RWPE1 (cell line): Measurements from ENCODE around the gene MRGPRE.

ENCODE experiments used
- CTCF ChIA-PET: fragments of 350-600 bp; sonication (Branson Sonifier 250); formaldehyde crosslinking; extraction: SDS; loops from one replicate; lab custom pipeline; 2021; lab: Yijun Ruan, JAX
- POLR2A ChIA-PET: fragments of 400-600 bp; formaldehyde crosslinking; extraction: SDS; loops from one replicate; lab custom pipeline; 2020; ENCODE audit warnings: antibody characterized with exemption; ENCODE audit not compliant: low non-redundant PET; lab: Yijun Ruan, JAX
- DNase-seq: peaks from one replicate; pipeline ENCODE4 v3.0.0; 2012; ENCODE audit warnings: low spot score
- H3K27ac ChIP-seq: fragments of 450-650 bp; 2 replicates; pipeline ENCODE4 v1.5.1; 2017
- CTCF ChIP-seq: fragments of 450-650 bp; conservative IDR thresholded peaks from 2 replicates; pipeline ENCODE4 v1.5.1; 2017; ENCODE audit warnings: low read depth, mild to moderate bottlenecking

Gene MRGPRE

GRCh38 chr11:3199537-3200295 is 32.5 kb downstream of the MRGPRE start:
- no peak for TF ChIP-seq CTCF
- POLR2A ChIA-PET: interaction anchor here (0.5 to 1.1 kb wide), 3 partner anchors 8 to 69 kb away, joined by 3 to 5 read pairs (median 4); no protein-coding TSS in a partner anchor
- no peak overlapping the region for H3K27ac ChIP-seq
- DNase-seq: no peak
- CTCF ChIA-PET: no interaction called here

GRCh38 chr11:3198815-3199214 is 33.4 kb downstream of the MRGPRE start:
- CTCF ChIA-PET: interaction anchor here (1.0 kb wide), 1 partner anchor 9 kb away, joined by 4 read pairs; no protein-coding TSS in a partner anchor
- TF ChIP-seq CTCF: no peak
- DNase-seq: no peak
- POLR2A ChIA-PET: no interaction called here
- H3K27ac ChIP-seq: no peak overlapping the region

DNA sequence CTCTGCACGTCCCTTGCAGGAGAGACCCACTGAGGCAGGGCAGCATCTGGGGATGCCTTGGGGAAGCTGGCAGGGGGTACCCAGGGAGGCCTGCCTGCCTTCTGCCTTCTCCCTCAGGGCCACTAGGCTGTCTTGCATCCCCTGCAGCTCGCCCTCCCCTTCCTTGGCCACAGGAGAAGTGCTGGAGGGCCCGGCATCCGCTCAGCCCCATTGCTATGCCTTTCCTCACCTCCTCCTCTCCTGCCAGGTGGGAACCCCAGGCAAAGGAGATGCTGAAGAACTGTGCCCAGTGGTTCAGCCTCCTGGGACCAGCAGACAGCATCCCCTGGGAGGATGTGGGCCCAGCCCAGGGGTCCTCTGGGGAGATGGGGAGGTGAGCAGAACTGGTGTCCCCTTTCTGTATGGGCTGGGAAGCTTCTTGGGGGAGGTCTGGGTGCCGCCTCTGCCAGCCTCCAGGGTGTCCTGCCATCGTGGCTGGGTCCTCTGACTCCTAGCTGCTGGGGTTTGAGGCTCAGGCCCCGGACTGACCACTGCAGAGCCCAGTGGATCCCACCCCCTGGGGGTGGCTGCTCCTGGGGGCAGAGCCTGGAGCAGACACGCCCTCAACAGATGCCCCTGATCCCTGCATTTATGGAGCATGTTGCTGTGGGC is 34.2 kb downstream of the MRGPRE start:
- ChIA-PET CTCF (interaction anchor here (1.0 kb wide), 1 partner anchor 10 kb away, joined by 4 read pairs; no protein-coding TSS in a partner anchor), POLR2A (interaction anchor here (0.8 kb wide), 1 partner anchor 9 kb away, joined by 3 read pairs; no protein-coding TSS in a partner anchor)
- no peak overlapping the region for H3K27ac ChIP-seq
- TF ChIP-seq CTCF: no peak
- no peak for DNase-seq

DNA sequence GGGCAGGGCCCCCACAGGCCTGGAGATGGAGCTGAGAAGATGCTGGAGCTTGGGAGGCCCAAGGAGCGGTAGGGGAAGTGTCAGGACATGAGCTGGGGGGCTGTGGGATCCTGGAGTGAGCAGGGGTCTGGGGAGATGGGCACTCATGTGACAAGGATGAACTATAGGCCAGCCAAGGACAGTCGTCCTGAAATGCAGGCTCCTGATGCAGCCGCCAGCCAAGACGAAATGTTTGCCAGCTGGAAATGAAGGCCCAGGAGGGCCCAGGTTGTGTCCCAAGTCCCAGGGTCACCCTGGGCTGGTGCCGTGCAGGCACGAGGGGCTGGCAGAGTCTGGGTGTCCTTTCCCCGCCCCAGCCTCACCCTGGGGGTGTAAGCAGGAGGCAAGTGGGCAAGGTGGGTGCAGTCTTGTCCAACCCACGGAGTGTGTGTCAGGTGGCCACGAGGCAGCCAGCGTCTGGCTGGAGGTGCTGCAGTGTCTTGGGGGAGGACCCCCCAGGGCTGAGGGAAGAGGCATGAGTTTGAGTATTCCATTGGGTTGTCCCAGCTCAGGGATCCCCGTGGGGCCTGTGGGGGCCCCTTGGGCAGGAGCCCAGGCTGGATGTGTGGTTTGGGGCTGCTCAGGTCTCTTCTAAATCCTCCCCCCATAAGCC is 35.0 kb downstream of the MRGPRE start:
- no peak overlapping the region; the same call in 1 of the 2 replicates for H3K27ac ChIP-seq
- ChIA-PET CTCF (no interaction called here), POLR2A (interaction anchor here (0.8 kb wide), 1 partner anchor 10 kb away, joined by 3 read pairs; no protein-coding TSS in a partner anchor)
- TF ChIP-seq CTCF: no peak
- no peak for DNase-seq

GRCh38 chr11:3196161-3197043 is 35.8 kb downstream of the MRGPRE start:
- no peak for DNase-seq
- CTCF ChIA-PET: interaction anchor here (0.6 to 1.8 kb wide), 3 partner anchors 8 to 471 kb away, joined by 3 to 8 read pairs (median 3); no protein-coding TSS in a partner anchor
- POLR2A ChIA-PET: no interaction called here
- H3K27ac ChIP-seq: peak overlapping the region; percentile 6; the same call in 1 of the 2 replicates
- TF ChIP-seq CTCF: no peak
